NCI-H128 (cell line): ENCODE measurements around the gene LDLRAD4.

ENCODE experiments used
- DNase-seq: peaks from one replicate; lab custom pipeline; 2025; ENCODE audit not compliant: unreplicated experiment; lab: John Stamatoyannopoulos, UW

The LDLRAD4 gene

GRCh38 chr18:13218368-13218991 is at the start of gene LDLRAD4:
TSS of gene LDLRAD4 (plus strand) at chr18:13218760.
- DNase-seq = peak; percentile 15

GRCh38 chr18:13173578-13174145 is 44.9 kb upstream of the LDLRAD4 start:
- DNase-seq = no peak

- DNase-seq = no peak
These were observed 43.3 kb upstream of the LDLRAD4 start for GRCh38 chr18:13175266-13175665.

GRCh38 chr18:13175754-13176210 is 42.8 kb upstream of the LDLRAD4 start:
- no peak for DNase-seq

- no peak for DNase-seq
These were observed 41.7 kb upstream of the LDLRAD4 start for GRCh38 chr18:13176847-13177246.

- no peak for DNase-seq
These were observed 40.4 kb upstream of the LDLRAD4 start for GRCh38 chr18:13178197-13178596.

- no peak for DNase-seq
These were observed 39.6 kb upstream of the LDLRAD4 start for GRCh38 chr18:13178976-13179375.

- DNase-seq = no peak
These were observed 38.9 kb upstream of the LDLRAD4 start for GRCh38 chr18:13179566-13180113.

- no peak for DNase-seq
These were observed 37.8 kb upstream of the LDLRAD4 start for GRCh38 chr18:13180614-13181375.

GRCh38 chr18:13181765-13182164 is 36.8 kb upstream of the LDLRAD4 start:
- no peak for DNase-seq

- DNase-seq = no peak
These were observed 35.2 kb upstream of the LDLRAD4 start for GRCh38 chr18:13183359-13183758.

GRCh38 chr18:13183790-13184189 is 34.8 kb upstream of the LDLRAD4 start:
- no peak for DNase-seq

GRCh38 chr18:13184396-13184795 is 34.2 kb upstream of the LDLRAD4 start:
- DNase-seq = no peak

- no peak for DNase-seq
These were observed 32.8 kb upstream of the LDLRAD4 start for GRCh38 chr18:13185675-13186198.

GRCh38 chr18:13186687-13187086 is 31.9 kb upstream of the LDLRAD4 start:
- no peak for DNase-seq

- DNase-seq = no peak
These were observed 31.1 kb upstream of the LDLRAD4 start for GRCh38 chr18:13187498-13187897.

- no peak for DNase-seq
These were observed 27.5 kb upstream of the LDLRAD4 start for GRCh38 chr18:13191031-13191430.

GRCh38 chr18:13191779-13192178 is 26.8 kb upstream of the LDLRAD4 start:
- DNase-seq = no peak

GRCh38 chr18:13192970-13193369 is 25.6 kb upstream of the LDLRAD4 start:
- no peak for DNase-seq

- no peak for DNase-seq
These were observed 24.3 kb upstream of the LDLRAD4 start for GRCh38 chr18:13194239-13194638.

GRCh38 chr18:13198701-13199100 is 19.9 kb upstream of the LDLRAD4 start:
- no peak for DNase-seq

GRCh38 chr18:13199169-13199568 is 19.4 kb upstream of the LDLRAD4 start:
- no peak for DNase-seq
